Breast epithelium (tissue), 3 donors: ENCODE results near the gene TTC39A.

ENCODE experiments used
- POLR2A ChIP-seq: fragments of 450-650 bp; IDR thresholded peaks from one replicate; pipeline ENCODE4 v1.6.1; 2016; ENCODE audit warnings: antibody characterized with exemption, mild to moderate bottlenecking, moderate library complexity
- TF ChIP-seq, protein P1 (sequence below), 3 donors: fragments of 450-650 bp; IDR thresholded peaks; one replicate each; pipeline ENCODE4 v1.5.1; 2016 to 2017; ENCODE audit warnings: antibody characterized with exemption in 3 of 3, mild to moderate bottlenecking in 3 of 3, moderate library complexity in 3 of 3

- TF ChIP-seq, protein P1, sequence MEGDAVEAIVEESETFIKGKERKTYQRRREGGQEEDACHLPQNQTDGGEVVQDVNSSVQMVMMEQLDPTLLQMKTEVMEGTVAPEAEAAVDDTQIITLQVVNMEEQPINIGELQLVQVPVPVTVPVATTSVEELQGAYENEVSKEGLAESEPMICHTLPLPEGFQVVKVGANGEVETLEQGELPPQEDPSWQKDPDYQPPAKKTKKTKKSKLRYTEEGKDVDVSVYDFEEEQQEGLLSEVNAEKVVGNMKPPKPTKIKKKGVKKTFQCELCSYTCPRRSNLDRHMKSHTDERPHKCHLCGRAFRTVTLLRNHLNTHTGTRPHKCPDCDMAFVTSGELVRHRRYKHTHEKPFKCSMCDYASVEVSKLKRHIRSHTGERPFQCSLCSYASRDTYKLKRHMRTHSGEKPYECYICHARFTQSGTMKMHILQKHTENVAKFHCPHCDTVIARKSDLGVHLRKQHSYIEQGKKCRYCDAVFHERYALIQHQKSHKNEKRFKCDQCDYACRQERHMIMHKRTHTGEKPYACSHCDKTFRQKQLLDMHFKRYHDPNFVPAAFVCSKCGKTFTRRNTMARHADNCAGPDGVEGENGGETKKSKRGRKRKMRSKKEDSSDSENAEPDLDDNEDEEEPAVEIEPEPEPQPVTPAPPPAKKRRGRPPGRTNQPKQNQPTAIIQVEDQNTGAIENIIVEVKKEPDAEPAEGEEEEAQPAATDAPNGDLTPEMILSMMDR (IDR thresholded peaks at IDR 0.05) = no peak
- no peak for TF ChIP-seq POLR2A
These were observed 29.5 kb upstream of the TTC39A start for GRCh38 chr1:51359879-51360278.
